Fibroblast of lung (primary cell): Measurements from ENCODE around the gene TMEM191C.
"Not testable (repeated sequence)": the region's sequence is repeated elsewhere in the genome, so short reads cannot be mapped to it uniquely, and the experiment has no call there.

Experiments used
- EZH2 ChIP-seq: IDR thresholded peaks from 2 replicates; pipeline ENCODE4 v1.5.1; 2012; ENCODE audit warnings: low read length, control low read depth, mild to moderate bottlenecking; ENCODE audit errors: missing control alignments
- TF ChIP-seq, protein P1 (sequence below), 2 donors: IDR thresholded peaks in 1 of 2; conservative IDR thresholded peaks in 1 of 2; 1 replicate in 1 of 2; 2 replicates in 1 of 2; pipeline ENCODE4 v1.5.1; 2011 to 2012; ENCODE audit warnings: low read length in 2 of 2, control low read depth in 1 of 2, inconsistent platforms in 1 of 2, low read depth in 1 of 2, mild to moderate bottlenecking in 1 of 2

DNA sequence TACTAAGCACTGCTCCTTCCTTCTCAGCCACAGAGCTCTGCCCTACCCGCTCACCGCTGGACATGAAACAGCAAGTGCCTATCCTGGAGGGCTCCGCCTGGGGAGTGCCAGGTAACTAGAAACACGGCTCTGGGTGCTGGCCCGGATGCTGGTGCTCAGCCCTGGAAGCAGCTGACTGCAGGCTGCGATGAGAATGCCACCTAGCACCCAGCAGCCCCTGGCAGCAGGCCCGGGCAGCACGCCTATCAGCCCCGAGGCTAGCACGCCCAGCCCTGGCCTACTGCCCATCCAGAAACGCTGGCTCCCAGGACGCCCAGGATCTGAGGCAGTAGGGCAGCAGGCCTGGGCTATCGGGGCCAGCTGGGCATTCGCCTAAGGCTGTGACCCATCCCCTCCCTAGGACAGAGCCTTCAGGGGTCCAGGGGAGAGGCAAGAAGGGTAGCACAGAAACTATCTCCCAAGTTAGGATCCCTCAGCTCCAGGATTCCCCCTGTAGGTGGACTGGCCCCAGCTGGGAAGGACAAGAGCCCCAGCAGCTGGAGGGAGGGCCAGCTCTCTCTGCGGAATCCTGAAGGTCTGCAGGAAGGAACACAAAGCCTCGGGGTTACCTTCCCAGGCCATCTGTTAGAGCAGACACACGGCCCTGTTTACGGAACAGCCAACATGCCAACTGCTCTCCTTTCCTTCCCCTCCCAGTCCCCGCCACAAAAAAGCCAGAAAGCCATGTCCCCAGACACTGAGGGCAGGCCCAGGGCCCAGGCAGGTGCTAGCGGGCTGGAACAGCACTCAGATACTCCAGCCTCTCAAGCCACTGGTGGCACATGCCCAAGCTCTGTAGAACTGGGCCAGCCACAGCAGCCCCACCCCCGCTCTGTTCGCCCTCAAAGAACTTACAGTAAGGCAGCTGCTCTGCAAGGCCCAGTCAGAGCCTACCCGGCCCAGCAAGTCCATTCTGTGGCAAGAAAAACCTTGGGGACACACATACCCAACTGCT is 26.9 kb downstream of the TMEM191C start:
- TF ChIP-seq, protein P1, sequence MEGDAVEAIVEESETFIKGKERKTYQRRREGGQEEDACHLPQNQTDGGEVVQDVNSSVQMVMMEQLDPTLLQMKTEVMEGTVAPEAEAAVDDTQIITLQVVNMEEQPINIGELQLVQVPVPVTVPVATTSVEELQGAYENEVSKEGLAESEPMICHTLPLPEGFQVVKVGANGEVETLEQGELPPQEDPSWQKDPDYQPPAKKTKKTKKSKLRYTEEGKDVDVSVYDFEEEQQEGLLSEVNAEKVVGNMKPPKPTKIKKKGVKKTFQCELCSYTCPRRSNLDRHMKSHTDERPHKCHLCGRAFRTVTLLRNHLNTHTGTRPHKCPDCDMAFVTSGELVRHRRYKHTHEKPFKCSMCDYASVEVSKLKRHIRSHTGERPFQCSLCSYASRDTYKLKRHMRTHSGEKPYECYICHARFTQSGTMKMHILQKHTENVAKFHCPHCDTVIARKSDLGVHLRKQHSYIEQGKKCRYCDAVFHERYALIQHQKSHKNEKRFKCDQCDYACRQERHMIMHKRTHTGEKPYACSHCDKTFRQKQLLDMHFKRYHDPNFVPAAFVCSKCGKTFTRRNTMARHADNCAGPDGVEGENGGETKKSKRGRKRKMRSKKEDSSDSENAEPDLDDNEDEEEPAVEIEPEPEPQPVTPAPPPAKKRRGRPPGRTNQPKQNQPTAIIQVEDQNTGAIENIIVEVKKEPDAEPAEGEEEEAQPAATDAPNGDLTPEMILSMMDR (conservative IDR thresholded peaks at IDR 0.05 in 1 of 2, IDR thresholded peaks at IDR 0.05 in 1 of 2; ENCODE audit: low read depth in 1 of 2, low read length in 2 of 2) = not testable (repeated sequence)
- TF ChIP-seq EZH2 = not testable (repeated sequence)
